Thymus (tissue), 11 donors: ENCODE results near the gene DMRT1. TPM values are rescaled to one million over a fixed set of nuclear protein-coding genes. Genes with fewer than 3 reads are reported as not detected.
"Not testable (repeated sequence)": the region's sequence is repeated elsewhere in the genome, so short reads cannot be mapped to it uniquely, and the experiment has no call there.

Experiments
- DNase-seq, 9 donors: peaks; one replicate each; pipeline ENCODE4 v3.0.0-alpha.2; 2013; ENCODE audit warnings: low spot score in 9 of 9, low read depth in 6 of 9, missing footprints in 1 of 9
- H3K27ac ChIP-seq, 2 donors: one replicate each; pipeline ENCODE4 v1.5.1; 2013; ENCODE audit warnings: control low read depth in 1 of 2, low read depth in 1 of 2, low read length in 1 of 2, mild to moderate bottlenecking in 1 of 2, moderate library complexity in 1 of 2
- H3K27me3 ChIP-seq, 2 donors: one replicate each; pipeline ENCODE4 v1.5.1; 2013; ENCODE audit warnings: low read length in 1 of 2; ENCODE audit not compliant: control insufficient read depth in 2 of 2, insufficient read depth in 1 of 2
- H3K36me3 ChIP-seq, 2 donors: one replicate each; pipeline ENCODE4 v1.5.1; 2013; ENCODE audit warnings: low read length in 1 of 2, mild to moderate bottlenecking in 1 of 2, moderate library complexity in 1 of 2; ENCODE audit not compliant: control insufficient read depth in 2 of 2, insufficient read depth in 2 of 2
- H3K4me1 ChIP-seq, 2 donors: one replicate each; pipeline ENCODE4 v1.5.1; 2013; ENCODE audit warnings: low read length in 2 of 2; ENCODE audit not compliant: control insufficient read depth in 2 of 2, insufficient read depth in 2 of 2
- H3K4me3 ChIP-seq, 2 donors: one replicate each; pipeline ENCODE4 v1.5.1; 2013; ENCODE audit warnings: low read length in 2 of 2, control low read depth in 1 of 2, mild to moderate bottlenecking in 1 of 2
- H3K9me3 ChIP-seq, 2 donors: one replicate each; pipeline ENCODE4 v1.5.1; 2013; ENCODE audit warnings: low read length in 1 of 2, mild to moderate bottlenecking in 1 of 2; ENCODE audit not compliant: control insufficient read depth in 2 of 2, insufficient read depth in 1 of 2
- WGBS: extraction: QIAGEN DNeasy Blood & Tissue Kit; methylation state at CpG from one replicate; pipeline ENCODE4 v1.1.7; 2013; 5-methylcytosine and 5-hydroxymethylcytosine counted together
- polyA plus RNA-seq: library from polyadenylated mRNA; stranded (reverse); fragments of 200-250 nt; gene quantifications from one replicate; pipeline ENCODE4 v1.2.3, GENCODE V29; 2013
- total RNA-seq: library from RNA; stranded (reverse); fragments of 120-200 nt; gene quantifications from one replicate; pipeline ENCODE4 v1.2.4, GENCODE V29; 2013
- donor health status: healthy.

The DMRT1 gene
- total and polyA plus RNA-seq, 2 donors: 0.05 to 0.37 TPM

GRCh38 chr9:905906-906305, 64.4 kb downstream of the DMRT1 start:
- no peak for DNase-seq
- Histone ChIP-seq H3K4me1 (no peaks in the 10 kb centered on the region), H3K36me3 (no peaks in the 10 kb centered on the region), H3K27ac (no peak overlapping the region), H3K4me3 (no peak overlapping the region), H3K27me3 (peaks cover 10 to 24% of the 10 kb centered on the region in 2 donors), H3K9me3 (no peaks in the 10 kb centered on the region)
- 77% methylated on average over 6 of the region's 6 CpGs for WGBS

- WGBS: 14% methylated on average over 10 of the region's 10 CpGs
- H3K27me3 ChIP-seq: peaks cover 10 to 24% of the 10 kb centered on the region in 2 donors
Measured at GRCh38 chr9:908536-909205, 67.2 kb downstream of the DMRT1 start.

GRCh38 chr9:911005-911404, 69.5 kb downstream of the DMRT1 start:
- no peaks in the 10 kb centered on the region for H3K36me3 ChIP-seq
- no peaks in the 10 kb centered on the region for H3K9me3 ChIP-seq
- WGBS: 77% methylated on average over 4 of the region's 4 CpGs
- DNase-seq: no peak
- no peaks in the 10 kb centered on the region for H3K4me1 ChIP-seq
- H3K4me3 ChIP-seq: no peak overlapping the region
- H3K27ac ChIP-seq: no peak overlapping the region
- H3K27me3 ChIP-seq: peaks cover 10 to 18% of the 10 kb centered on the region in 2 donors

More at GRCh38 chr9:908536-909205, 67.2 kb downstream of the DMRT1 start:
- H3K27ac ChIP-seq: no peak overlapping the region
- H3K4me3 ChIP-seq: no peak overlapping the region
- no peaks in the 10 kb centered on the region for H3K4me1 ChIP-seq
- no peak for DNase-seq
- H3K9me3 ChIP-seq: no peaks in the 10 kb centered on the region
- H3K36me3 ChIP-seq: no peaks in the 10 kb centered on the region

GRCh38 chr9:912776-913175, 71.3 kb downstream of the DMRT1 start:
- Histone ChIP-seq H3K4me3 (no peak overlapping the region), H3K9me3 (no peaks in the 10 kb centered on the region), H3K27me3 (peaks cover 6 to 16% of the 10 kb centered on the region in 2 donors), H3K36me3 (no peaks in the 10 kb centered on the region), H3K27ac (no peak overlapping the region), H3K4me1 (no peaks in the 10 kb centered on the region)
- no peak for DNase-seq
- 97% methylated on average over 1 of the region's 1 CpG for WGBS

- H3K27me3 ChIP-seq: peaks cover 4 to 11% of the 10 kb centered on the region in 2 donors
- not testable (repeated sequence) for H3K4me1 ChIP-seq
- WGBS: 92% methylated on average over 10 of the region's 10 CpGs
Measured at GRCh38 chr9:913526-913925, 72.0 kb downstream of the DMRT1 start.

GRCh38 chr9:917730-918129, 76.2 kb downstream of the DMRT1 start:
- H3K4me3 ChIP-seq: no peak overlapping the region
- H3K27me3 ChIP-seq: peaks cover 0 to 4% of the 10 kb centered on the region in 2 donors
- H3K36me3 ChIP-seq: no peaks in the 10 kb centered on the region
- H3K4me1 ChIP-seq: no peaks in the 10 kb centered on the region
- H3K27ac ChIP-seq: no peak overlapping the region
- WGBS: 94% methylated on average over 3 of the region's 3 CpGs
- no peak for DNase-seq
- no peaks in the 10 kb centered on the region for H3K9me3 ChIP-seq

More at GRCh38 chr9:913526-913925, 72.0 kb downstream of the DMRT1 start:
- H3K36me3 ChIP-seq, H3K27ac ChIP-seq, H3K9me3 ChIP-seq, DNase-seq, H3K4me3 ChIP-seq: not testable (repeated sequence)

GRCh38 chr9:920927-921326, 79.4 kb downstream of the DMRT1 start:
- Histone ChIP-seq H3K27me3 (peaks cover 0 to 4% of the 10 kb centered on the region in 2 donors), H3K4me3 (no peak overlapping the region), H3K27ac (no peak overlapping the region), H3K4me1 (no peaks in the 10 kb centered on the region), H3K9me3 (no peaks in the 10 kb centered on the region), H3K36me3 (no peaks in the 10 kb centered on the region)
- DNase-seq: no peak
- 86% methylated on average over 4 of the region's 4 CpGs for WGBS

- H3K36me3 ChIP-seq: no peaks in the 10 kb centered on the region
- WGBS: 92% methylated on average over 4 of the region's 4 CpGs
- no peaks in the 10 kb centered on the region for H3K9me3 ChIP-seq
- no peaks in the 10 kb centered on the region for H3K4me1 ChIP-seq
- peaks cover 0 to 4% of the 10 kb centered on the region in 2 donors for H3K27me3 ChIP-seq
- H3K4me3 ChIP-seq: no peak overlapping the region
- H3K27ac ChIP-seq: no peak overlapping the region
- DNase-seq: no peak
Measured at GRCh38 chr9:922171-922570, 80.7 kb downstream of the DMRT1 start.

GRCh38 chr9:922731-923130, 81.2 kb downstream of the DMRT1 start:
- H3K27ac ChIP-seq: no peak overlapping the region
- no peaks in the 10 kb centered on the region for H3K9me3 ChIP-seq
- no peaks in the 10 kb centered on the region for H3K36me3 ChIP-seq

More at GRCh38 chr9:922731-923130, 81.2 kb downstream of the DMRT1 start:
- peaks cover 0 to 4% of the 10 kb centered on the region in 2 donors for H3K27me3 ChIP-seq
- WGBS: 85% methylated on average over 7 of the region's 7 CpGs
- H3K4me1 ChIP-seq: no peaks in the 10 kb centered on the region
- no peak for DNase-seq
- H3K4me3 ChIP-seq: no peak overlapping the region
